Aortic smooth muscle cell (primary cell): ENCODE measurements around the gene PLPPR4. TPM values are rescaled to one million over a fixed set of nuclear protein-coding genes. Genes with fewer than 3 reads are reported as not detected.

ENCODE experiments used
- total RNA-seq: library from RNA; depleted of rRNA; stranded (reverse); fragments of >200 nt; gene quantifications from 2 replicates; pipeline ENCODE4 v1.2.3, GENCODE V29; 2014

Gene PLPPR4, protein sequence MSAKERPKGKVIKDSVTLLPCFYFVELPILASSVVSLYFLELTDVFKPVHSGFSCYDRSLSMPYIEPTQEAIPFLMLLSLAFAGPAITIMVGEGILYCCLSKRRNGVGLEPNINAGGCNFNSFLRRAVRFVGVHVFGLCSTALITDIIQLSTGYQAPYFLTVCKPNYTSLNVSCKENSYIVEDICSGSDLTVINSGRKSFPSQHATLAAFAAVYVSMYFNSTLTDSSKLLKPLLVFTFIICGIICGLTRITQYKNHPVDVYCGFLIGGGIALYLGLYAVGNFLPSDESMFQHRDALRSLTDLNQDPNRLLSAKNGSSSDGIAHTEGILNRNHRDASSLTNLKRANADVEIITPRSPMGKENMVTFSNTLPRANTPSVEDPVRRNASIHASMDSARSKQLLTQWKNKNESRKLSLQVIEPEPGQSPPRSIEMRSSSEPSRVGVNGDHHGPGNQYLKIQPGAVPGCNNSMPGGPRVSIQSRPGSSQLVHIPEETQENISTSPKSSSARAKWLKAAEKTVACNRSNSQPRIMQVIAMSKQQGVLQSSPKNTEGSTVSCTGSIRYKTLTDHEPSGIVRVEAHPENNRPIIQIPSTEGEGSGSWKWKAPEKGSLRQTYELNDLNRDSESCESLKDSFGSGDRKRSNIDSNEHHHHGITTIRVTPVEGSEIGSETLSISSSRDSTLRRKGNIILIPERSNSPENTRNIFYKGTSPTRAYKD
- total RNA-seq = 0.50 and 1.6 TPM in 2 replicates

DNA sequence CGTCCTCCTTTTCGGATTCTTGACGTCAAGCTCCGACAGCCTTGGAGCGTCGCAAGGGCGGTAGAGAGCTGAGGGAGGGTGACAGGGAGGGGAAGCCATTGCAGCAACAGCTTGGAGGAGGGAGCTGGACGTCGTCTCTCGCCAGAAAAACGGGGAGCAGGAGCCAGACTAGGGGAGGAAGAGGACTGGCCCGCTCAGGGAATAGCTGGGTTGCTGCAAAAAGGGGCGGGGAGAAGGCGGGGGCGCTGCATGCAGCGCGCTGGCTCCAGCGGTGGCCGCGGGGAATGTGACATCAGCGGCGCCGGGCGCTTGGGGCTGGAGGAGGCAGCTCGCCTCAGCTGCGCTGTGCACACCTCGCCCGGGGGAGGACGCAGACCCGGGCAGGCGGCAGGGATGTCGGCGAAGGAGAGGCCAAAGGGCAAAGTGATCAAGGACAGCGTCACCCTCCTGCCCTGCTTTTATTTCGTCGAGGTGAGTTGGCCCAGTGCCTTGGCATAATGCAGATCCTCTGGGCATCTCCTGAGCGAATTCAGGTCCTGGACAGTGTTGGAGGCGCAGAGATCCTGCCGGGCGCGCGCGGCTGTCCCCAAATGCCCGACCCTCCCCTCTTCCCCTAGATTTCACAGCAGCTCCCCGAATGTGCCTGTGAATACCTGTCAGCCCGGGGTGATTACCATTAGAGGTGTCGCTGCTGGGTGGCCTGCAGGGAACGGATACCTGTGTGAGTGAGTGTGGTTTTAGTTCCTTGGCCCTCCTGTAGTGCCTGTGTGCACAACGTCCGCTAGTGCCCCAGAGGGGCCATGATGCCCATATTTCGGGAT lies at the start of gene PLPPR4:
Gene PLPPR4 (plus strand): TSS at position 292 of the 821 bp plus-strand sequence. CDS start 102 bp downstream, at position 394.

